GM19397 (cell line): Measurements from ENCODE around the gene RASGRP2.
A peak's percentile ranks its signal among the peaks of the same experiment; 100 is the strongest.

ENCODE experiments used
- ATAC-seq: cut with Tn5 transposase; IDR thresholded peaks from one replicate; pipeline ENCODE4 v1.9.1; 2021; ENCODE audit warnings: mild to moderate bottlenecking, moderate library complexity; ENCODE audit not compliant: unreplicated experiment

Gene RASGRP2

GRCh38 chr11:64742087-64742888 is 1.7 kb downstream of the RASGRP2 start:
- ATAC-seq, result no peak

- ATAC-seq, result no peak
These were observed 2.4 kb downstream of the RASGRP2 start for GRCh38 chr11:64741375-64742086.

DNA sequence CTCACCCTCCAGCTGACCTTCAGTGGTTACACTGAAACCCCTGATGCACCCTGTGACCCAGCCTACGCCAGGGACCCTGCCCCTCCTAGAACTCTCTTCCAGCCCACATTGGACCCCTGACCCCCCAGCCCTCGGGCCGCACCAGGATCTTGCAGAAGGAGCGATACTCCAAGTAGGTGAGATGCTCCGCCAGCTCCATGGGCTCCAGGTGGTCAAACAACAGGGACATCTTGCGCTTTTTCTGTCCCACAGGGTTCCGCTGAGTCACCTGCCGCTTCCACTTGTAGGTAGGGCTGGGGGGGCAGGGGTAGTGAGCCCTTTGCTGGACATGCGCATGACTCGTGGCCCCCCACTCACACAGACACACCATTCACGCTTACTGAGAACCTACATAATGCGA is 4.1 kb downstream of the RASGRP2 start:
- no peak for ATAC-seq

- ATAC-seq, result no peak
These were observed 7.3 kb downstream of the RASGRP2 start for GRCh38 chr11:64736654-64737053.

GRCh38 chr11:64735725-64736259 is 8.2 kb downstream of the RASGRP2 start:
- no peak for ATAC-seq

DNA sequence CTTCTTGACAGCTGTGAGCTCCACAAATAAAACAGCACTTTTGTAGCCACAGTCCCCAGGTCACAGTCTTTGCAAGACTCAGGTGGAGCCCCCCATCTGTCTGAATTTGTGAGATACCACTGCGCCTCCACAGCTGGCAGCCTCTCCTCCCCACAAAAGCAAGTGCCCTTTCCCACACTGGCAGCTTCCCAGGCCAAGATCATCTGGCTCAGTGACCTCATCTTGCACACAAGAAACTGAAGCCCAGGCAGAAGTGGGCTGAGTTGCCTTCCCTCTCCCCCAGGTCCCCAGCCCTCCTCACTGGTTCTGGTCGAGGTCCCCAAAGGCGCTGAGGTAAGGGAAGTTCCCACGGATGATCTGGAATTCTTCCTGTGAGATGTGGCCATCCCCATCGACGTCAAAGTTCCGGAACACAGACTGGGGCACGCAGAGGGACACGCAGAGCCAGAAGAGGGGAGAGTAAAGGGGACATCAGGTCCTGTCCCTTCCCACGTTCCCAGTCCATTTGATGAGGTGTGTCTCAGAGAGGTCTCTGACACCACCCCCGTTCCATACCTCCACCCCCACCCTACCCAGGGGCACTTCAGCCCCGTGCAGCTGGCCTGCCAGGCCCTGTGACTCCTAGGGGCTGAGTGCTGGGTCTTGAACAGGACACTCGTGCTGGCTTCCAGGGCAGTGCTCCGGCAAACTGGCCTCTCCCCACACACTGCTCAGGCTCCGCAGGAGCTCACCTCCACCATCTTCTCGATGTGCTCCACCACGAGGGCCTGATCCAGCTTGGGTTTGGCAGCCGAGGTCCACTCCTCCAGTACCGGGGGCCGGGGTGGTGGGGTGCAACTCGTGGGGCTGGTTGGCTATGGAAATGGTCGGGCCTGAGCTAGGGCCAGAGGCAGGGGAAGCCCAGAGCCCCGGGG is 8.9 kb downstream of the RASGRP2 start:
- no peak for ATAC-seq

DNA sequence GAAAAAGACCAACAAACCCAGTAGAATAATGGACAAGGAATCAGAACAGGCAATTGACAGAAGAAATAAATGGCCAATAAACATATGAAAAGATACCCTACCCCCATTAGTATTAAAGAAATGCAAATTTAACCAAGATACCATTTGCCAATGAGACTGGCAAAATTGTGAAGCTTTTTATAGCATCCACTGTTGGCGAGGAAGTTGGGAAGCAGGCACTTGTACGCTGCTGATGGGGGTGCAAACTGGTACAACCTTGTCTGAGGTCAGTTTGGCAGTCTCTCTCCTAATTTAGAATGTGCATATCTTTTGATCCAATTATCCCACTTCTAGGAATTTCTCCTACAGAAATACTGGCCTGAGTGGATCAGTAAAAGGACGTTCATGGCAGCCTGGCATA is 12.3 kb downstream of the RASGRP2 start:
- ATAC-seq, result no peak

- no peak for ATAC-seq
These were observed 14.0 kb downstream of the RASGRP2 start for GRCh38 chr11:64729851-64730382.

GRCh38 chr11:64728757-64729365 is 15.1 kb downstream of the RASGRP2 start:
- no peak for ATAC-seq

DNA sequence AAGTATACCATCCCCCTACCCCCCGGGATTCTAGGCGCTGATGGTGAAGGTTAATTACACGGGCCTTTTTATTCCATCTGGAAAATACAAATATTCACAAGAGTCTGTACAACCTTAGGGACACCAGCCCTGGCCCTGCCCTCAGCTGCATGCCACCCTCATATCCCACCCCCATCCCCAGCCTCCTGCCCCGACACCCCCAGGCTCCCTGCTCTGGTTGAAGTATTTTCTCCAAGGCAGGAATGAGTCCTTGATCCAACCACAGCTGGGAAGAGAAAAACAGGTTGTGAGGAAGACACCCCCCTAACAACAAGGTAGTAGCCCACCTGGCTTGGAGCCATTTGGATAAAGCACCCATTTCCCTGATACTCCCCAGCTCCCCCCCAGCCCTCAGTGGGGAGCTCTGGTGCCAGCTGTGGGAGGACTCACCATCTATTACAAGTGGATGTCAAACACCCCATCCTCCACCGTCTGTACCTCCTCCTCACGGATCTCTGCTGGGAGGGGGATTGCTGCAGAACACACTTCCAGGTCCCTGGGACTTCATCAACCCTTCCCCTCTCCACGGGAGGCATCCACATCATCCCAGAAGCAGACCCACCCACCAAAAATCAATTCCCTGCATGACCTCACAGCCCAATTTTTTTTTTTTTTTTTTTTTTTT is 16.9 kb downstream of the RASGRP2 start:
- ATAC-seq, result no peak

DNA sequence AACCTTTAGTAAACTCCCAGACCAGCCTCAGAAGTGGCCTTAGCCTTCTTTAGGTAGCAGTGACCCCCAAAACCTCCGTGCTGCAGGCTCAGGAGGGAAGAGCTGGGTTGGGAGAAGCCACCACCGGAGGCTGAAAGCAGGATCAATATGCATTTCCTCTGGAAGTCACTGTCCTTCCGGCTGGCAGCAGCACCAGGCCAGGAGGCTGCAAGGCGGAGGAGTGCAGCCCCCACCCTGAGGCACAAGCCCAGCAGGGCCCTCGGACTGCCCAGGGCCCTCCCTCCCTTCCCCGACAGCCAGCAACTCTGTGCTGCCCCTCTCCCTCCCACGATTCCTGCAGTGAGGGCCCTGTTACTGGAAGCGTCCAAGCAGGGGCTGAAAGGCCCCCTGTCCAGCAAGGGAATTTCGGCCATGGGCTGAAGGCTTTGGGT is 17.7 kb downstream of the RASGRP2 start:
- no peak for ATAC-seq

- ATAC-seq, result no peak
These were observed 18.9 kb downstream of the RASGRP2 start for GRCh38 chr11:64724863-64725532.

- no peak for ATAC-seq
These were observed 19.8 kb downstream of the RASGRP2 start for GRCh38 chr11:64723907-64724862.

GRCh38 chr11:64723117-64723906 is 20.6 kb downstream of the RASGRP2 start, which contains the start of gene NRXN2:
NRXN2 (minus strand) TSS chr11:64723197; CDS start chr11:64713699, 9,498 bp downstream.
- peak; percentile 91 for ATAC-seq

DNA sequence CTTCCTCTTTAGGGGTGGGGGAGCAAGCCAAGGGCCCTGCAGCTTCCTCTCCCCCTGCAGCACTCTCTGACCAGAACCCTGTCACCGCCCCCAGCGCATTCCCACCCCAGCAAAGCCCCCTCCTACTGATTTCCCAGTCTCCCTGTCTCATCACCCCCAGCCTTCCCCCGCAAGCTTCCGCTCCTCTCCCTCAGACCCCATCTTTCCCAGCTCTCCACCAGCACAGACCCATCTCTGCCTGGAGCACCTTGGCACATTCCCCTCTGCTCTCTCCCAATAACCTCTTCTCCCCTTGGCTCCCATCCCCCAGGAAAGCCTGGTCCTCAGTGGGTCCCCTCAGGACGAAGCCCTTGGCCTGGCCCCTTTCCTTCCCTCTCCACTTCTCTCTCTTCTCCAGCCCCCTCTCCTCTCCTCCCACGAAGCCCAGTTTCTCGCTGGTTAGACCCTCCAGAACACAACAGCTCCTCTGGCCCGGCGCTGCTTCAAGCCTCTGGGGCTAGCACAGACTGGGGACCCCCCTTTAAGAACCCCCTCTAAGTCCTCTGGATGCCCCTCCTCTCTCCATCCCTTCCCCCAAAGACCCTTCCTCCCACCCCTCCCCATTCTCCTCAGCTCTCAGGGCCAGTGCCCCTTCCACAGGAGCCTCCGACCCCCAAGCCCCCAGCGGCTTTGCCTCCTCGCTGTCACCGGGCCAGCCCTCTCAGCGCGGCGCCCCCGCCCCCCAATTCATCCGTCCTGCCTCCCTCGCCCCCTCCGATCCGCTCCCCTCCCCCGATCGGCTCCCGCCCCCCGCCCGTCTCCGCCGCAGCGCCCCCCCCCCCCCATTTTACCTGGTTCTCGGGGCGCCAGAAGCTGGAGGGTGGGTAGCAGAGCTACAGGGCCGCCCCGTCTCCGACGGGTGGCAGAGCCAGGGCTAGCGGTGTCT is 21.5 kb downstream of the RASGRP2 start:
- no peak for ATAC-seq

- ATAC-seq, result no peak
These were observed 22.6 kb downstream of the RASGRP2 start for GRCh38 chr11:64721359-64721699.
